Stimulated activated CD4-positive, alpha-beta T cell treated with anti-CD3 and anti-CD28 coated beads, Interleukin-2, amount 100 ng/mL, for 48 hours (primary cell): ENCODE measurements around the gene KIRREL1.

Experiments used
- DNase-seq, 2 donors: peaks; one replicate each; pipeline ENCODE4 v3.0.0-alpha.2; 2020

The KIRREL1 gene

DNA sequence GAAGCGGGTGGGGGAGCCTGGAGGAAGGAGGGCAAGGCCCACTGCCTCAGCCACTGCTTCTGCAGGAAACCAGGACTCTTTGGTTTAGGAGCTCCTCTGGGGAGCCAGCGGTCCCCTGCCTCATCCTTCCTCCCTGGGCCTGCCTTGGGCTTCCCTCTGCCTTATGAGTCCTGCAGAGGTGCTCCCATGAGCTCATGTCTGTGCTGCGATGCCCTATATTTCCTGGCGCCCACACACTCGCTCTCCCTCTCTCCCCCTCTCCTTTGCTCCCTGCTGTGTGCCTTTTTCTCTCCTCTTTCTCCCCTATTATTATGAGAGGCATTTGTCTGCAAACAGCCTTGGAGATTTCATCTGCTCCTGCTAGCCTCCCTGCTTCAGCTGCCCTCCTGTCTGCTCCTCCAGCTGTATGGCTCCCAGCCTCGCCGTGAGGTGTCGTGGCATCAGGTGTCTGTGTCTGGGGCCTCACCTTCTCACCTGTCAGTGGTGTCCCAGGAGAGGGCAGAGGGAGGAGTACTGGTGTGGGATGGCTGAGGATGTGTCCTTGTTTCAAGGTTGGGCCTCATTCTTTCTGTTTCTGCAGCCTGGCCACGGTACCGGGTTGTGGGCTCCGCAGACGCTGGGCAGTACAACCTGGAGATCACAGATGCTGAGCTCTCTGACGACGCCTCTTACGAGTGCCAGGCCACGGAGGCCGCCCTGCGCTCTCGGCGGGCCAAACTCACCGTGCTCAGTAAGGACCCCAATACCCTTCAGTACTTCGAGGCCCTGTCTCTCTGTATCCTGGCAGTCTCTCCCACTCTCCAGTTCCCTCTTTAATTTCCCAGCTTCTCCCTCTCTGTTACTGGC, 84.2 kb downstream of the KIRREL1 start:
- no peak for DNase-seq

GRCh38 chr1:158078569-158079080, 85.2 kb downstream of the KIRREL1 start:
- no peak for DNase-seq

GRCh38 chr1:158080066-158080465, 86.6 kb downstream of the KIRREL1 start:
- DNase-seq = no peak

DNA sequence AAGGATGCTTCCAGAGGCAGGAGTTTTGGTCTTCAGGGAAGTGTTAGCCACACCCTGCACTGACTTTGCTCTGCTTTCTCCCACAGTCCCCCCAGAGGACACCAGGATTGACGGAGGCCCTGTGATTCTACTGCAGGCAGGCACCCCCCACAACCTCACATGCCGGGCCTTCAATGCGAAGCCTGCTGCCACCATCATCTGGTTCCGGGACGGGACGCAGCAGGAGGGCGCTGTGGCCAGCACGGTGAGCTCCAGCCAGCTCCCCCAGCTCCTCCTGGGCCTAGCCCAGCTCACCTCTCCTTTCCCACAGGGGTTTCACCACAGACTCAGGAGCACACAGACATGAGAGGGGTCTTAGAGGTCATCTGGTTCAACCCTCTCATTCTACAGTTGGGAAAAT, 90.9 kb downstream of the KIRREL1 start:
- DNase-seq = no peak

GRCh38 chr1:158084747-158085146, 91.3 kb downstream of the KIRREL1 start:
- no peak for DNase-seq

GRCh38 chr1:158087320-158087927, 94.0 kb downstream of the KIRREL1 start:
- DNase-seq = peak; percentile 23 to 29

DNA sequence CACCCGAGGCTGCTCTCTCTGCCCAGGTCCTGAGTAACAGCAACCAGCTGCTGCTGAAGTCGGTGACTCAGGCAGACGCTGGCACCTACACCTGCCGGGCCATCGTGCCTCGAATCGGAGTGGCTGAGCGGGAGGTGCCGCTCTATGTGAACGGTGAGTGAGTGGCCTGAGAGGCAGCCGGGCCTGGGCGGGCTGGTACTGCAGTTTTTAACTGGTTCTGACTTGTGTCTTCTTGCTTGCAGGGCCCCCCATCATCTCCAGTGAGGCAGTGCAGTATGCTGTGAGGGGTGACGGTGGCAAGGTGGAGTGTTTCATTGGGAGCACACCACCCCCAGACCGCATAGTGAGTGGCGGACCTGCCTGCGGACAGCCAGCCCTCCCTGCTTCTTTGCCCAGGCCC, 96.0 kb downstream of the KIRREL1 start:
- no peak for DNase-seq

GRCh38 chr1:158089925-158090637, 96.6 kb downstream of the KIRREL1 start:
- DNase-seq = no peak

DNA sequence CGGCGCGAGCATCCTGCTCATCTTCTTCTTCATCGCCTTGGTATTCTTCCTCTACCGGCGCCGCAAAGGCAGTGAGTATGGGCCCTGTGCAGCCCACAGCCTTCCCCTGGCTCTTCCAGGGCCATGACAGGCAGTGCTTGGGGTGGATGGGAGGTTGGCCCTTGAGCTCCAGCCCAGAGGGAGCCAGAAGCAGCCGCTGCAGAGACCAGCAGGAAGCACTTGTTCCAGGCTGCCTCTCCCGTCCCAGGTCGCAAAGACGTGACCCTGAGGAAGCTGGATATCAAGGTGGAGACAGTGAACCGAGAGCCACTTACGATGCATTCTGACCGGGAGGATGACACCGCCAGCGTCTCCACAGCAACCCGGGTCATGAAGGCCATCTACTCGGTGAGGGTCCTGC, 99.9 kb downstream of the KIRREL1 start:
- no peak for DNase-seq

DNA sequence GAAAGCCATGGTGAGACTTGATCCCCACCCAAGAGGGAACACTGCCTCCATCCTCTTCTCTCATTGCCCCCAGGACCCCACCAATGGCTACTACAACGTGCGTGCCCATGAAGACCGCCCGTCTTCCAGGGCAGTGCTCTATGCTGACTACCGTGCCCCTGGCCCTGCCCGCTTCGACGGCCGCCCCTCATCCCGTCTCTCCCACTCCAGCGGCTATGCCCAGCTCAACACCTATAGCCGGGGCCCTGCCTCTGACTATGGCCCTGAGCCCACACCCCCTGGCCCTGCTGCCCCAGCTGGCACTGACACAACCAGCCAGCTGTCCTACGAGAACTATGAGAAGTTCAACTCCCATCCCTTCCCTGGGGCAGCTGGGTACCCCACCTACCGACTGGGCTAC, 101.1 kb downstream of the KIRREL1 start:
- no peak for DNase-seq

DNA sequence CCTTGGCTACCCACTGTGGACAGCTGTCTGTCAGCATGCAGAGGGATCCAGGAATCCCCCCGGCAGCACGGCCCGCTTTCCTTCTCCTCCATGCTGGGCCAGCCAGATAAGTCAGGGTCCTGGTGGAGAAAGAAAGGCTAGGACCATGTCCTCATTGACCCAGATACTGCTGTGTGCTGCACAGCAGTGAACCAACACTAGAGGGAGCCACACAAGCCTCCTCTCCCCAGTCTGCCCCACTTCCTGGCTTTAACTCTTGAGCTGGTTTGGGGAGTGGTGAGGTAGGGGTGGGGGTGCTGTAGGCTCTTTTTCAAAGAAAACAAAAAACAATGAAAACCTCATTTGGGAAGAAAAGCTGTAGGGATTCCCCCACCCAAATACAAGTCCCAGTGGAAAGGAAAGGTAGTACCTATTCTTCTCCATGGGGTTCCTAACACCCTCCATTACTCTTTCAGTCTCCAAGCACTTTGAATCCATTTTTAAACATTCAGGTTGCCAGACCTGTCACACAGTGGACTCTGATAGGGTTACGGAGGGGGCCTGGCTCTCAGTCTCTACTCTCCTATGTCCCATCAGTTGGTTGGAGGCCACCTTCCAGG, 102.4 kb downstream of the KIRREL1 start:
- peak; percentile 11 for DNase-seq

DNA sequence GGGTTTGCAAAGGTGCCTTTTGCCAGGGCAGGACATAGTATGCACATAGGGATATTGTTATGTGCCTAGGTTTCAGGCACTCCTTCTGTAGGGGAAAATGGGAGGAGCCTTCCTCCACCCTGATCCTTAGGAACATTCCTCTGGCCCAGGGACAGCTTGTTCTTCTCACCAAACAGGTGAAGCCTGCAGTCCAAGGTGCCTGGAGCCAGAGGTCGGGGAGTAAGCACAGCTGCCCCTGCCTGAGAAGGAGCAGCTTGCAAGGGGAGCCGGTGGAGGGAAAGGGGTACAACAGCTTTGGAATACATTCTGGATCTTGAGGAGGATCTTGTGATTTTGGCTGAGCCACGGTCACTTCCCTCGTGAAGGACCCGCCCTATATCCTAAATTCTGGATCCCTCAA, 104.8 kb downstream of the KIRREL1 start:
- no peak for DNase-seq

DNA sequence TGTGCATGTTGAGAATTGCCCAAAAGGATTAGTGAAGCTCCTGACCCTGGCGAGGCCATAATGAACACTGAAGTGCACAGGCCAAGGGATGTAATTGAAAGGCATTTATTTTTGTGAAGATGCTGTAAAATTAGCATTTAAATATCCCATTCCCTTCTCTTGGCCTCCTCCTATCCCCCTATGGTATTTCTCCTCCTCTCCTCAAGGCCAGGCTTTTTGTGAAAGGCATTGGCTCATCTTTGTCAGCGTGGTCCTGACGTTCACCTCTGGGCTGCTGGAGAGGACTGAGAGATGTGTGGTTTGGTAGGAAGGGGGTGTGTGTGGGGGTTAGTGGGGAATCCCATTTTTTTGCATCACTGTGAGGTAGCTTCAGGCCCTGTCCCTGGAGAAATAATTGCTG, 105.7 kb downstream of the KIRREL1 start:
- no peak for DNase-seq

- DNase-seq = no peak
Observed at GRCh38 chr1:158100498-158100897, 107.1 kb downstream of the KIRREL1 start.

DNA sequence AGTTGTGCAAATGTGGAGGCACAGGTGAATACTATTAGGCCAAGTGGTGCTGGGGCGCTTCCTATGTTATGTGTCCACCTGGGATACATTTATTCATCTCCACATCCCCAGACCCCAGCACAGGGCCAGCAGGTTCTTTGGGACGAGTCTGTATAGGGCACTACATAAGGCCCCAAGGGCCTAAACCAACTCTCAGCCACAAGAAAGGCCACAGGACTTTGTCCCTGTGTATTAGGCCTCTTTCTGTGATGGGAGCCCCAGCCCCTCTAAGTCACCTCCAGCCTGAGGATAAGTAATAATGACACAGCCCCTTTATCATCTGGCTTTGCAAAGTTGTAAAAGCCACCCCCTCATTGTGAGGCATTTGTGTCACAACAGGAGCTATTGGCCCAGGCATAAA, 108.0 kb downstream of the KIRREL1 start:
- DNase-seq = no peak

GRCh38 chr1:158101927-158102326, 108.5 kb downstream of the KIRREL1 start:
- DNase-seq = no peak

DNA sequence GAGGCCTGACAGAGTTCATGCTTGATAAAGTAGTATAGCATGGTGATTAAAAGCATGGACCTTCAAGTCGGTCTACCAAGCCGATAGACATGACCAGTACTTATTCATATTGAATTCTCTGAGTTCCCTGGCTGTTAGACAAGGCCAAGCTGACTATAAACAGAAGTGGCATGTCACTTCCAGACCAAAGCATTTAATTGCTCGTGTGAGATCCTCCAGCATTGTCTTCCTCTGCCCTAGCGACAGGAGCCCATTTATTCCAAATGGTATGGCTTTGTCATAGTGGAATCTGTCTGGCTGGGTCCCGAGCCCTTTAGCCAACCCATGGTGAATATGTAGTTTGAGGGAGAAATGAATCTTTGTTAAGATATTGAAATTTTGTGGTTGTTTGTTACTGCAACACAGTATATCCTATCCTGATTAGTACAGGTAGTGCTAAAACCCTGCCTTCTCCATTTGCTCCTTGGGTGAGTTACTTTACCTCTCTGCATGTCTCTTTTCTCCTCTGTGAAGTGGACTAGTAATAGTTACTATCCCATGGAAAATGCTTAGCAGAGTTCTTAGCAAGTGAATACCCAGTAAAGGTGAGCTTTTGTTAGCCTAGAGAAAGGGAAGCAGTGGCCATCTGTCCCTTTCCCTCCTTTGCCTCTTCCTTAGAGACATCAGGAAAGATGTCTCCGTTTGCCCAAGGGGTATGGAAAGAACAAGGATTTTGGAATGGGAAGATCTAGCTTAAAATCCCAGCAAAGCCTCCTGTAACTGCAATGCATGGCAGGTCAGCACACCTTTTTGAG, 109.6 kb downstream of the KIRREL1 start:
- no peak for DNase-seq

- DNase-seq = no peak
Observed at GRCh38 chr1:158103861-158104522, 110.5 kb downstream of the KIRREL1 start.

DNA sequence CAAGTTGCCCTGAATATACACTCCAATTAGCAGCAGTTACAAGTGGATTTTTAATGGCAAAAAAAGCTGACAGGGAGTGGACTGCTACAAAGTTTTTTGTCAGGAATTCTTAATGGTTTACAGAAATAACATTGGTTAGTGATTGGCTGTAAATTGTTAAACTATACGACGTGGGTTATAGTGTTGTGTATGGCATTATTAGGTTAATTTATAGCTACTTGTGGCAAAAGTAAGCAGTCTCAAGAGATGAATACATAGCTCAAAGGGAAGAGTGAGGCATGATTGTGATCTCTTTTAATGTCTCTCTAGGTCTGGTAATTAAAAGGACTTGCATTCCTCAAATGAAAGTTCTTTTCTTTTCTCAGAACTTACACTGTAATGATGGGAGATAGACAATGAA, 111.4 kb downstream of the KIRREL1 start:
- no peak for DNase-seq

DNA sequence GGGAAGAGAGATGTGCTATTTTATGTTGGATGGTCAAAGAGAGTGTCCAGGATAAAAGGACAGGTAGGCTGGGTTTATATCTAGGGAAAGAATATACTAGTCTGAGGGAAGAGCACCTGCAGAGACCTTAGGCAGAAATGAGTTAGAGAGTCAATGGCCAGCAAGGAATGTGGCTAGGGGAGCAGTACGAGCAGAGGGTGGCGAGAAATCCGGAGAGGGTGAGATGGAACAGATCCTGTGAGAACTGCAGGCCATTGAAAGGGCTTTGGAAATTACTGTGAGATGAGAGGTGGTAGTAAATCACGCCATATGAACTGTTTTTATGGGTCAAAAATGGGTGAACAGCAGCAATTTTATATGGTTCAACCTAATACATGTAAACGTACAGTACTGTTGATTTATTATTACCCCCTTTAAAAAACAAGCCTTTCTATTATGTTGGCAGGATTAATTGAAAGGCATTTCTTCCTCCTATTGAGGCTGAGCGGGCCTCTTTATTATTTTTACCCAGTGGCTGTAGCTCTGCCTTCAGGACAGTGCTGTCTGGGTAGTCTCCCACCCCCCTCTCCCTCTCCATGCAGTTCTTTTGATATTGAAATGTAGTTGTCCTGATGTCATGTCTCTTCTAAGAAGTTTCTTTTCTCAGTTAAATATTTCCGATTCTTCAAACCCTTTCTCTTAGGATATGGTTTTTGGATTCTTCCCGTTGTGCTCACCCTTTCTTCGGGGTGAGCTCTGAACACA, 112.1 kb downstream of the KIRREL1 start:
- DNase-seq = no peak

DNA sequence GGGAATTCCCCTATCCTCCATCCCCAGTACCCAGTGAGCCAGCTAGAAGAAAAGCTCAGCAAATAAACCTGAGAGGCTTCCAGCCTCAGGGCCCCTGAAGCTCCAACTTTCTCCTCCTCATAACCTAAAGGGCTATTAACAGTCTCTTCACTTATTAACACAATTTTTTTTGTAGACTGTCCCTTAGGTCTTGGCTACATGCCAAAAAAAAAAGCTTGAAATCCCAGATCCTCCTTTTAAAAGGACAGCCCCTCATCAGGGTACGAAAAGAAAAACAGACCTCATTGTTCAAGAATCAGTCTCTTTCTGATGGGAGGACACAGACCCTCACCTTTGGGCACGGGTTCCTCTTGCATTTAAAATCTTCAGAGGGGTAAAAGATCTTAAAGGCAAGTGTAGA, 114.5 kb downstream of the KIRREL1 start:
- DNase-seq = no peak
